ENCODE data around the gene TLX3. TPM values are rescaled to one million over a fixed set of nuclear protein-coding genes. Genes with fewer than 3 reads are reported as not detected.
"Not testable (repeated sequence)": the region's sequence is repeated elsewhere in the genome, so short reads cannot be mapped to it uniquely, and the experiment has no call there.

Gene TLX3
- total and polyA plus RNA-seq, 3 experiments from 2014 or later = not detected

- ChIA-PET CTCF (no interaction called here), POLR2A (no interaction called here)
- no peaks in the 10 kb centered on the region for H3K9me3 ChIP-seq (ENCODE audit: low read length)
- Mint-ChIP-seq H3K27me3 (peaks cover 13 to 29% of the 10 kb centered on the region in 2 donors), H3K4me1 (peaks cover 0 to 3% (median 0%) of the 10 kb centered on the region in 3 donors), H3K9me3 (no peaks in the 10 kb centered on the region), H3K4me3 (no peak overlapping the region), H3K27ac (no peak overlapping the region), H3K36me3 (no peaks in the 10 kb centered on the region)
- no peaks in the 10 kb centered on the region for H3K27me3 ChIP-seq (ENCODE audit: insufficient read depth, low read length, poor library complexity, severe bottlenecking)
- DNase-seq = peak in 3 of 5 donors; percentile 4 to 27 (median 8)
- no peaks in the 10 kb centered on the region for H3K4me1 ChIP-seq (ENCODE audit: insufficient read depth, low read length)
- H3K27ac ChIP-seq (ENCODE audit: low read depth, low read length) = no peak overlapping the region
- no peaks in the 10 kb centered on the region for H3K36me3 ChIP-seq (ENCODE audit: insufficient read depth, low read length)
- H3K4me3 ChIP-seq (ENCODE audit: low read length) = no peak overlapping the region
Observed at GRCh38 chr5:171342362-171343111, 33.5 kb downstream of the TLX3 start.

GRCh38 chr5:171344936-171345608 is 36.0 kb downstream of the TLX3 start:
- H3K27ac ChIP-seq (ENCODE audit: low read depth, low read length) = no peak overlapping the region
- Mint-ChIP-seq H3K27me3 (peaks cover 11 to 20% of the 10 kb centered on the region in 2 donors), H3K4me3 (no peak overlapping the region), H3K27ac (peak overlapping the region in 1 of 8 donors; percentile 19), H3K36me3 (no peaks in the 10 kb centered on the region), H3K9me3 (no peaks in the 10 kb centered on the region), H3K4me1 (peaks cover 0 to 3% (median 0%) of the 10 kb centered on the region in 3 donors)
- ChIA-PET POLR2A (no interaction called here), CTCF (no interaction called here)
- H3K4me3 ChIP-seq (ENCODE audit: low read length) = no peak overlapping the region
- H3K4me1 ChIP-seq (ENCODE audit: insufficient read depth, low read length) = no peaks in the 10 kb centered on the region
- H3K36me3 ChIP-seq (ENCODE audit: insufficient read depth, low read length) = no peaks in the 10 kb centered on the region
- H3K9me3 ChIP-seq (ENCODE audit: low read length) = no peaks in the 10 kb centered on the region
- DNase-seq = no peak
- no peaks in the 10 kb centered on the region for H3K27me3 ChIP-seq (ENCODE audit: insufficient read depth, low read length, poor library complexity, severe bottlenecking)

- ChIA-PET CTCF (interaction anchor here (0.7 kb wide), 1 partner anchor 67 kb away, joined by 3 read pairs; no protein-coding TSS in a partner anchor), POLR2A (no interaction called here)
- Histone ChIP-seq H3K36me3 (ENCODE audit: insufficient read depth, low read length) (no peaks in the 10 kb centered on the region), H3K27me3 (ENCODE audit: insufficient read depth, low read length, poor library complexity, severe bottlenecking) (no peaks in the 10 kb centered on the region), H3K9me3 (ENCODE audit: low read length) (no peaks in the 10 kb centered on the region), H3K27ac (ENCODE audit: low read depth, low read length) (no peak overlapping the region), H3K4me3 (ENCODE audit: low read length) (no peak overlapping the region), H3K4me1 (ENCODE audit: insufficient read depth, low read length) (no peaks in the 10 kb centered on the region)
- DNase-seq = no peak
- Mint-ChIP-seq H3K27ac (no peak overlapping the region), H3K4me3 (no peak overlapping the region), H3K36me3 (peaks cover 0 to 9% (median 0%) of the 10 kb centered on the region in 3 donors), H3K27me3 (peaks cover 7 to 12% of the 10 kb centered on the region in 2 donors), H3K4me1 (peaks cover 0 to 16% (median 7%) of the 10 kb centered on the region in 3 donors), H3K9me3 (no peaks in the 10 kb centered on the region)
Observed at GRCh38 chr5:171351536-171352073, 42.6 kb downstream of the TLX3 start.

GRCh38 chr5:171355302-171355724 is 46.3 kb downstream of the TLX3 start:
- Histone ChIP-seq H3K4me3 (ENCODE audit: low read length) (no peak overlapping the region), H3K4me1 (ENCODE audit: insufficient read depth, low read length) (no peaks in the 10 kb centered on the region), H3K27me3 (ENCODE audit: insufficient read depth, low read length, poor library complexity, severe bottlenecking) (no peaks in the 10 kb centered on the region), H3K9me3 (ENCODE audit: low read length) (no peaks in the 10 kb centered on the region), H3K27ac (ENCODE audit: low read depth, low read length) (no peak overlapping the region), H3K36me3 (ENCODE audit: insufficient read depth, low read length) (no peaks in the 10 kb centered on the region)
- POLR2A ChIA-PET = no interaction called here
- Mint-ChIP-seq H3K4me1 (peaks cover 0 to 16% (median 7%) of the 10 kb centered on the region in 3 donors), H3K36me3 (peaks cover 0 to 9% (median 0%) of the 10 kb centered on the region in 3 donors), H3K4me3 (peak overlapping the region; percentile 72 to 91 (median 82)), H3K27ac (peak overlapping the region in 7 of 8 donors; percentile 6 to 81 (median 75)), H3K9me3 (no peaks in the 10 kb centered on the region), H3K27me3 (peaks cover 1 to 9% of the 10 kb centered on the region in 2 donors)
- DNase-seq = peak in 3 of 5 donors; percentile 2 to 55 (median 23)
- CTCF ChIA-PET = no interaction called here

DNA sequence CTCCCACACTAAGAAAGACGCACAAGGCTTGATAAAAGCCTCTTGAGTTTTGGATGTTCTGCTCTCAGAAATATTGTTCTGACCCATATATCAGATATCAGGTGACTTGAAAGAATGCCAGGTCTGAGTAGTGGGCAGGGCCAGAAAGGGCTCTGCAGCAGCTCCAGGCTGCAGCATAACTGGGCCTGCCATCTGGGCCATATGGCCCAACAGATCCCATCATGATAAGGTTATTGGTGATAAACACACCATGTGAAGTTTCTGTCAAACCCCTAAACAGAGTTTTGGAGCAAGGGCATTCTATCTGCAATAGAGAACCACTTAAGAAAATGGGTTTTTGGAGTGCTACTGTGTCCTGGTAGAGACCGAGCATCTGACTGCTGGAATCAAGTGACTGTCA is 48.8 kb downstream of the TLX3 start:
- POLR2A ChIA-PET = no interaction called here
- CTCF ChIA-PET = no interaction called here

DNA sequence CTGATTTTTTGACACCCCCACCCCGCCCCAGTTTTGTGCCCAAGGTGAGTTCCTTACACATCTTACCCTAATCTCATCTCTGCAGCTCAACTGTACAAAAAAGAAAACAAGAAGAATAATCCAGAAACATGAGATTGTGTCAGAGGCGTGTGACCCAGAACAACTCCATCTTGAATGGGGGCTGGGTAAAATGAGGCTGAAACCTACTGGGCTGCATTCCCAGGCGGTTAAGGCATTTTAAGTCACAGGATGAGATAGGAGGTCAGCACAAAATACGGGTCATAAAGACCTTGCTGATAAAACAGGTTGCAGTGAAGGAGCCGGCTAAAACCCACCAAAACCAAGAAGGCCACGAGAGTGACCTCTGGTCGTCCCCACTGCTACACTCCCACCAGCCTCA is 52.1 kb downstream of the TLX3 start:
- H3K4me3 Mint-ChIP-seq, H3K4me1 Mint-ChIP-seq: not testable (repeated sequence)

More for the DNA sequence above, 48.8 kb downstream of the TLX3 start:
- Histone ChIP-seq H3K4me1 (ENCODE audit: insufficient read depth, low read length) (no peaks in the 10 kb centered on the region), H3K9me3 (ENCODE audit: low read length) (no peaks in the 10 kb centered on the region), H3K36me3 (ENCODE audit: insufficient read depth, low read length) (no peaks in the 10 kb centered on the region), H3K27ac (ENCODE audit: low read depth, low read length) (no peak overlapping the region), H3K4me3 (ENCODE audit: low read length) (no peak overlapping the region), H3K27me3 (ENCODE audit: insufficient read depth, low read length, poor library complexity, severe bottlenecking) (no peaks in the 10 kb centered on the region)
- Mint-ChIP-seq H3K4me3 (no peak overlapping the region), H3K27ac (no peak overlapping the region), H3K9me3 (no peaks in the 10 kb centered on the region), H3K36me3 (peaks cover 0 to 7% (median 0%) of the 10 kb centered on the region in 3 donors), H3K27me3 (peaks cover 3 to 4% of the 10 kb centered on the region in 2 donors), H3K4me1 (peaks cover 0 to 16% (median 7%) of the 10 kb centered on the region in 3 donors)
- DNase-seq = no peak

More for the DNA sequence above, 52.1 kb downstream of the TLX3 start:
- H3K36me3 Mint-ChIP-seq; DNase-seq; H3K4me1 ChIP-seq (ENCODE audit: insufficient read depth, low read length); H3K4me3 ChIP-seq (ENCODE audit: low read length); CTCF ChIA-PET; H3K27ac Mint-ChIP-seq; H3K36me3 ChIP-seq (ENCODE audit: insufficient read depth, low read length); H3K27ac ChIP-seq (ENCODE audit: low read depth, low read length); H3K9me3 Mint-ChIP-seq; POLR2A ChIA-PET; H3K27me3 ChIP-seq (ENCODE audit: insufficient read depth, low read length, poor library complexity, severe bottlenecking); H3K9me3 ChIP-seq (ENCODE audit: low read length): not testable (repeated sequence)
- H3K27me3 Mint-ChIP-seq = peaks cover 11 to 18% of the 10 kb centered on the region in 2 donors

Other genes with a start within 250 kb of the TLX3 start
- 1,000 to 10,000 TPM; 4,412 to 4,687 TPM for gene NPM1, start 78.6 kb downstream of the TLX3 start, total RNA-seq
- gene NPM1, start 78.6 kb downstream of the TLX3 start, polyA plus RNA-seq = 603 TPM
- under 1 TPM; 0.18 to 0.22 TPM for gene FGF18, start 110.4 kb downstream of the TLX3 start, total RNA-seq
- gene FGF18, start 110.4 kb downstream of the TLX3 start, polyA plus RNA-seq = not detected